PFSK-1 (cell line): ENCODE data around the gene KNOP1.

Experiments
- FOXP2 ChIP-seq: optimal IDR thresholded peaks from 2 replicates; pipeline ENCODE3; 2011; ENCODE audit warnings: borderline replicate concordance, control low read depth, inconsistent platforms; ENCODE audit not compliant: insufficient read depth; ENCODE audit errors: extremely low read length, extremely low read depth
- POLR2AphosphoS5 ChIP-seq: IDR thresholded peaks from 2 replicates; pipeline ENCODE4 v1.6.1; 2012; ENCODE audit warnings: low read depth, mild to moderate bottlenecking, control low read depth, low read length, moderate library complexity
- REST ChIP-seq, 2 experiments: IDR thresholded peaks; 2 replicates each; pipeline versions ENCODE4 v1.6.1 to v1.8.0; 2011 to 2012; ENCODE audit warnings: low read depth in 2 of 2, low read length in 2 of 2, control low read depth in 1 of 2, inconsistent platforms in 1 of 2, mild to moderate bottlenecking in 1 of 2, moderate library complexity in 1 of 2; ENCODE audit not compliant: insufficient read depth in 1 of 2
- SIN3A ChIP-seq: IDR thresholded peaks from 2 replicates; pipeline ENCODE4 v1.6.1; 2012; ENCODE audit warnings: mild to moderate bottlenecking, low read length, moderate library complexity, borderline replicate concordance; ENCODE audit not compliant: insufficient read depth
- TAF1 ChIP-seq: IDR thresholded peaks from 2 replicates; pipeline ENCODE4 v1.6.1; 2012; ENCODE audit warnings: low read length, control low read depth, borderline replicate concordance; ENCODE audit not compliant: insufficient read depth

- TF ChIP-seq POLR2AphosphoS5 (no peak), TAF1 (no peak), REST (IDR thresholded peaks at IDR 0.05; ENCODE audit: insufficient read depth in 1 of 2, low read depth in 2 of 2, low read length in 2 of 2) (no peak), SIN3A (no peak), FOXP2 (no peak)
Observed at GRCh38 chr16:19687279-19687678, 30.7 kb downstream of the KNOP1 start.
